Activated naive CD4-positive, alpha-beta T cell treated with anti-CD3 and anti-CD28 coated beads, Interleukin-2, amount 10 ng/mL, durations not matched to agents 5 hours and 36 hours (primary cell): Measurements from ENCODE around the gene HLA-DRB5. TPM values are rescaled to one million over a fixed set of nuclear protein-coding genes. Genes with fewer than 3 reads are reported as not detected.

Source experiments
- total RNA-seq, 2 experiments: library from RNA; stranded (reverse); gene quantifications; one replicate each; pipeline ENCODE4 v1.2.3, GENCODE V29; 2021

Gene HLA-DRB5
- 1 to 10 TPM; 2.9 to 3.7 TPM for total RNA-seq

DNA sequence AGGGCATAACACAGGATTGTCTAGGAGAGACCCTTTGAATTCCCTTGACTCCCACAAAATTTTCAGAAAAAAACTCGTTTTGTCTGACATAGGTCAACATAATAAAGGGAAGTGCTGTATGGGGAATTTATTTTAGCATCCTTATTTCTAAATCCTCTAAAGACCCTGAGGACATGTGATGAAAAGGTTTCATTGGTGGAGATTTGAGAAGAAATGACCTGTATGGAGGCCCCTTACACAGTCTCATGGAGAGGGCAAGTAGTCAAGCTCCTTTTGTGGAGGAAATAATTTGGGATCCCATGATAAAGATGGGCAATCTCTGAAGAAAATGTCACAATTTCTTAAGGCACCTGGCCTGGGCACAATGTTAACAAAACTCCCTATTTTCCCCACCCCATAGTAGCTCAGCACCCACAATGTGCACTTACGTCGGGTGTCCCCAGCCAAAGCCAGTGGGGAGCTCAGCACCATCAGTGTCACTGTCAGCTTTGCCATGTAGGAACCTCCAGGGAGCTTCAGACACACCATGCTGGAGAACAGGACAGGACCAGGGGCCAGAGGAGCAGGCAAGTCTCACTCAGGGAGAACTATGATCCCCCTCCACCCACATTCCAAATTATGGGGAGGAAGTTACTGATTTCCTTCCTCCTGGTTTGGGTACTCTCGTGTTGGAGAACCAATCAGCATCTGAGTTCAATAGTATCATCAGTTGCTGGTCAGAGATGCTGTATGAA lies at the start of gene HLA-DRB5:
Gene HLA-DRB5 (minus strand): TSS at position 591 of the 734 bp plus-strand sequence. CDS start 63 bp downstream, at position 528.

Other genes with a start within 250 kb of the HLA-DRB5 start
- not detected for gene TSBP1, start 158.4 kb downstream of the HLA-DRB5 start, total RNA-seq
- gene BTNL2, start 123.1 kb downstream of the HLA-DRB5 start, total RNA-seq: not detected
- gene HLA-DRA, start 90.4 kb downstream of the HLA-DRB5 start, total RNA-seq: 10 to 100 TPM; 51.2 to 58.1 TPM
- 10 to 100 TPM; 36.3 to 37.0 TPM for gene HLA-DRB1, start 59.6 kb upstream of the HLA-DRB5 start, total RNA-seq
- gene HLA-DQA1, start 107.1 kb upstream of the HLA-DRB5 start, total RNA-seq: 1 to 10 TPM; 6.1 to 8.8 TPM
- gene HLA-DQB1, start 136.4 kb upstream of the HLA-DRB5 start, total RNA-seq: 10 to 100 TPM; 40.9 to 45.0 TPM
- not detected for gene HLA-DQA2, start 211.1 kb upstream of the HLA-DRB5 start, total RNA-seq
- not detected for gene HLA-DQB2, start 233.2 kb upstream of the HLA-DRB5 start, total RNA-seq